H1 (cell line): ENCODE measurements around the gene GRIA3. TPM values are rescaled to one million over a fixed set of nuclear protein-coding genes. Genes with fewer than 3 reads are reported as not detected.

Experiments
- CTCF ChIA-PET: fragments of 300-600 bp; sonication (Branson Sonifier 250); formaldehyde crosslinking; loops from one replicate; lab custom pipeline; 2021; ENCODE audit not compliant: partially characterized antibody; lab: Charles Lee
- POLR2A ChIA-PET: fragments of 300-600 bp; sonication (Branson Sonifier 250); formaldehyde crosslinking; loops from one replicate; lab custom pipeline; 2021; ENCODE audit warnings: inconsistent platforms; ENCODE audit not compliant: partially characterized antibody; lab: Charles Lee
- DNase-seq, 2 experiments: peaks; one replicate each; pipeline versions ENCODE4 v3.0.0 to v3.0.0-alpha.2; 2010 to 2022; ENCODE audit warnings: low spot score in 2 of 2, low read depth in 1 of 2, mixed read lengths in 1 of 2
- FAIRE-seq: peaks from 2 replicates; lab custom pipeline; 2011; peaks lifted over from hg19 to GRCh38; lab: Jason Lieb, UNC
- H2AFZ ChIP-seq: 2 replicates; pipeline ENCODE4 v1.8.1; 2012; ENCODE audit warnings: low read length, inconsistent platforms
- H2AK5ac ChIP-seq: 2 replicates; pipeline ENCODE4 v1.6.1; 2013; ENCODE audit warnings: low read depth, low read length
- H2BK120ac ChIP-seq: replicated peaks from 2 replicates; pipeline ENCODE3; 2013; ENCODE audit warnings: low read depth, low read length, inconsistent platforms
- H2BK12ac ChIP-seq: 2 replicates; pipeline ENCODE4 v1.6.1; 2013; ENCODE audit warnings: low read depth, low read length
- H2BK15ac ChIP-seq: 2 replicates; pipeline ENCODE4 v1.6.1; 2013; ENCODE audit warnings: low read length
- H2BK20ac ChIP-seq: 2 replicates; pipeline ENCODE4 v1.6.1; 2013; ENCODE audit warnings: low read length
- H2BK5ac ChIP-seq: 2 replicates; pipeline ENCODE4 v1.6.1; 2013; ENCODE audit warnings: low read depth, low read length
- H3K14ac ChIP-seq: 2 replicates; pipeline ENCODE4 v1.6.1; 2013; ENCODE audit warnings: inconsistent platforms; ENCODE audit not compliant: insufficient read length
- H3K18ac ChIP-seq: 2 replicates; pipeline ENCODE4 v1.6.1; 2013; ENCODE audit warnings: low read length; ENCODE audit errors: extremely low read depth
- H3K23ac ChIP-seq: 2 replicates; pipeline ENCODE4 v1.6.1; 2013; ENCODE audit warnings: inconsistent platforms; ENCODE audit not compliant: insufficient read length
- H3K23me2 ChIP-seq: 2 replicates; pipeline ENCODE4 v1.6.1; 2013; ENCODE audit warnings: low read depth, low read length
- H3K27ac ChIP-seq: 2 replicates; pipeline ENCODE4 v1.6.1; 2011; ENCODE audit warnings: low read depth, low read length, inconsistent platforms
- H3K27me3 ChIP-seq, 4 experiments: replicated peaks in 1 of 4; 1 replicate in 1 of 4; 2 replicates in 3 of 4; pipeline versions ENCODE4 v1.6.1 to v1.8.1; 2011 to 2013; ENCODE audit warnings: low read length in 3 of 4, mild to moderate bottlenecking in 3 of 4, inconsistent platforms in 2 of 4, mixed read lengths in 2 of 4, moderate library complexity in 1 of 4; ENCODE audit not compliant: control insufficient read depth in 3 of 4, insufficient read depth in 3 of 4; ENCODE audit errors: extremely low read depth in 1 of 4
- H3K36me3 ChIP-seq, 4 experiments: 2 replicates each; pipeline versions ENCODE4 v1.6.1 to v1.8.1; 2011 to 2013; ENCODE audit warnings: mild to moderate bottlenecking in 4 of 4, low read length in 3 of 4, moderate library complexity in 2 of 4, control low read depth in 1 of 4, inconsistent platforms in 1 of 4; ENCODE audit not compliant: insufficient read depth in 4 of 4, control insufficient read depth in 2 of 4
- H3K4ac ChIP-seq: replicated peaks from 2 replicates; pipeline ENCODE3; 2013; ENCODE audit warnings: low read length, low read depth, mixed read lengths, inconsistent platforms; ENCODE audit not compliant: insufficient read length
- H3K4me1 ChIP-seq, 4 experiments: replicated peaks in 1 of 4; 1 replicate in 1 of 4; 2 replicates in 3 of 4; pipeline versions ENCODE4 v1.6.1 to v1.8.1; 2011 to 2013; ENCODE audit warnings: low read length in 3 of 4, inconsistent platforms in 2 of 4, mixed read lengths in 1 of 4; ENCODE audit not compliant: insufficient read depth in 4 of 4, control insufficient read depth in 3 of 4
- H3K4me2 ChIP-seq, 2 experiments: 2 replicates each; pipeline versions ENCODE4 v1.6.1 to v1.8.1; 2011 to 2013; ENCODE audit warnings: low read depth in 2 of 2, low read length in 2 of 2, control low read depth in 1 of 2, inconsistent platforms in 1 of 2, mild to moderate bottlenecking in 1 of 2; ENCODE audit not compliant: insufficient read depth in 1 of 2
- H3K4me3 ChIP-seq, 4 experiments: fragments of 200-600, 300-600 bp in 1 of 4; sonication (generic), shearing (Covaris generic), sonication (Bioruptor Twin) in 1 of 4; 2 replicates each; pipeline versions ENCODE4 v1.5.1 to v1.8.1; 2011 to 2016; ENCODE audit warnings: low read length in 4 of 4, low read depth in 3 of 4, control low read depth in 2 of 4, inconsistent platforms in 2 of 4, mild to moderate bottlenecking in 2 of 4, mixed read lengths in 1 of 4, moderate library complexity in 1 of 4; ENCODE audit not compliant: insufficient read depth in 2 of 4; ENCODE audit errors: extremely low read depth in 1 of 4
- H3K56ac ChIP-seq: replicated peaks from 2 replicates; pipeline ENCODE3; 2013; ENCODE audit warnings: low read depth, mild to moderate bottlenecking, mixed read lengths, low read length, inconsistent platforms; ENCODE audit not compliant: insufficient read length
- H3K79me1 ChIP-seq: 2 replicates; pipeline ENCODE4 v1.6.1; 2013; ENCODE audit warnings: low read depth, low read length, control low read depth
- H3K79me2 ChIP-seq, 2 experiments: 2 replicates each; pipeline versions ENCODE4 v1.6.1 to v1.8.1; 2012 to 2013; ENCODE audit warnings: low read length in 2 of 2, mild to moderate bottlenecking in 2 of 2, inconsistent platforms in 1 of 2; ENCODE audit not compliant: insufficient read depth in 2 of 2, control insufficient read depth in 1 of 2
- H3K9ac ChIP-seq, 4 experiments: replicated peaks in 1 of 4; 1 replicate in 1 of 4; 2 replicates in 3 of 4; pipeline versions ENCODE4 v1.6.1 to v1.8.1; 2011 to 2013; ENCODE audit warnings: low read depth in 3 of 4, low read length in 3 of 4, control low read depth in 2 of 4, mild to moderate bottlenecking in 2 of 4, moderate library complexity in 2 of 4, inconsistent platforms in 1 of 4; ENCODE audit errors: extremely low read depth in 1 of 4
- H3K9me3 ChIP-seq, 2 experiments: 2 replicates each; pipeline versions ENCODE4 v1.6.1 to v1.8.1; 2012 to 2013; ENCODE audit warnings: mild to moderate bottlenecking in 2 of 2, moderate library complexity in 2 of 2, control low read depth in 1 of 2, inconsistent platforms in 1 of 2, low read depth in 1 of 2, low read length in 1 of 2, mixed read lengths in 1 of 2; ENCODE audit not compliant: insufficient read depth in 2 of 2
- H4K20me1 ChIP-seq, 2 experiments: replicated peaks in 1 of 2; 2 replicates each; pipeline versions ENCODE3 to v1.8.1; 2011 to 2013; ENCODE audit warnings: inconsistent platforms in 2 of 2, low read length in 2 of 2, mild to moderate bottlenecking in 1 of 2; ENCODE audit not compliant: insufficient read depth in 2 of 2, control insufficient read depth in 1 of 2
- H4K5ac ChIP-seq: 2 replicates; pipeline ENCODE4 v1.6.1; 2013; ENCODE audit warnings: low read length, low read depth, mixed read lengths, inconsistent platforms; ENCODE audit not compliant: insufficient read length
- H4K8ac ChIP-seq: 2 replicates; pipeline ENCODE4 v1.8.0; 2013; ENCODE audit warnings: mild to moderate bottlenecking, moderate library complexity, low read length, inconsistent platforms; ENCODE audit not compliant: insufficient read depth; ENCODE audit errors: extremely low read depth
- H4K91ac ChIP-seq: replicated peaks from 2 replicates; pipeline ENCODE3; 2013; ENCODE audit warnings: low read length, mixed read lengths, inconsistent platforms; ENCODE audit not compliant: insufficient read length
- CEBPB ChIP-seq: IDR thresholded peaks from 2 replicates; pipeline ENCODE4 v1.6.1; 2012; ENCODE audit warnings: low read depth, low read length
- RAD21 ChIP-seq, 2 experiments: IDR thresholded peaks in 1 of 2; conservative IDR thresholded peaks in 1 of 2; 2 replicates each; pipeline ENCODE4 v1.6.1; 2011; ENCODE audit warnings: low read depth in 2 of 2, low read length in 2 of 2, improper control_type of control experiment in 1 of 2, inconsistent platforms in 1 of 2, mild to moderate bottlenecking in 1 of 2, moderate library complexity in 1 of 2
- YY1 ChIP-seq: IDR thresholded peaks from 2 replicates; pipeline ENCODE4 v1.6.1; 2011; ENCODE audit warnings: low read depth, mild to moderate bottlenecking, low read length
- WGBS, 2 experiments: shearing (Covaris generic) in 1 of 2; methylation state at CpG; one replicate each; pipeline versions ENCODE4 v1.1.6 to v1.1.7; 2013 to 2015; ENCODE audit warnings: low lambda C conversion rate in 2 of 2, mixed read lengths in 2 of 2, inconsistent platforms in 1 of 2, low coverage in 1 of 2, missing lambda C conversion rate in 1 of 2; ENCODE audit not compliant: insufficient replicate concordance in 2 of 2, insufficient coverage in 1 of 2, insufficient read length in 1 of 2; ENCODE audit errors: extremely low coverage in 1 of 2, missing lambda C conversion rate in 1 of 2; 5-methylcytosine and 5-hydroxymethylcytosine counted together
- polyA plus RNA-seq, 7 experiments: library from polyadenylated mRNA; depleted of rRNA in 3 of 7; stranded (reverse) in 5 of 7; unstranded in 2 of 7; fragments of >200 nt in 5 of 7; fragments of 200-250 nt in 2 of 7; gene quantifications; 1 replicate in 5 of 7; 2 replicates in 1 of 7; 4 replicates in 1 of 7; pipeline versions ENCODE4 v1.2.1 to v1.2.3, GENCODE V29; 2011 to 2013; ENCODE audit warnings: missing spikeins in 2 of 7, mixed read lengths in 2 of 7
- total RNA-seq: library from RNA; stranded (reverse); fragmentation: NEBNext Ultra II Directional; extraction: Animal tissue kit (Norgen Biotek cat#: 25700); gene quantifications from 2 replicates; pipeline ENCODE4 v1.2.1, GENCODE V29; 2021
- TF ChIP-seq, protein P1 (sequence below): IDR thresholded peaks from 2 replicates; pipeline ENCODE4 v1.6.1; 2011; ENCODE audit warnings: low read length, improper control_type of control experiment

The GRIA3 gene
- total and polyA plus RNA-seq, 2 of the 8 experiments (the other 6 are each of a cell fraction or from before 2014, with no cell fraction given), result 2.6 to 3.0 TPM

DNA sequence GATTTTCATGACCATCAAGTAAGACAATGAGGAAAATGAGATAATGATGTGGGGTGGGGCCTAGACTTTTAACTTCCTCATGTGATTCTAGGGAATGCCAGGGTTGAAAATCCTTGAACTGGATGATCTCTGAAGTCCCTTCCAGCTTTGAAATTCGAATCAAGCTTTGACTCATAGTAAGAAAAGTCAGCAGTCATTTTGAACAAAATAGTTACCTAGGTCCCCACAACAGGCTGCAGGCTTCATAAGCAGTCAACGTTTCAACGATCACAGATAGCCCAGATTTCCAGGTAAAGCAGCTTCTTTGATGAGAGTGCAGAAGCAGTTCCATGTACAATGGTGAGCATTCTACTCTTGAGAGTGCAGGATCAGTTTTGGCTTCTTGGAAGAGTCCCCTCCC lies 93.7 kb downstream of the GRIA3 start:
- no peak overlapping the region for H3K4me2 ChIP-seq
- no peak overlapping the region for H4K8ac ChIP-seq
- no peak overlapping the region for H3K27ac ChIP-seq
- H3K9me3 ChIP-seq, result no peaks in the 10 kb centered on the region
- no peaks in the 10 kb centered on the region for H3K27me3 ChIP-seq
- H2BK20ac ChIP-seq, result no peak overlapping the region
- H3K36me3 ChIP-seq, result no peaks in the 10 kb centered on the region
- no peak overlapping the region for H3K18ac ChIP-seq
- H3K56ac ChIP-seq, result no peak overlapping the region
- H3K9ac ChIP-seq, result no peak overlapping the region
- POLR2A ChIA-PET, result no interaction called here
- H3K79me1 ChIP-seq, result no peaks in the 10 kb centered on the region
- H2AK5ac ChIP-seq, result no peak overlapping the region
- H3K79me2 ChIP-seq, result no peaks in the 10 kb centered on the region
- no peaks in the 10 kb centered on the region for H3K23me2 ChIP-seq
- no peak overlapping the region for H2AFZ ChIP-seq
- H2BK12ac ChIP-seq, result no peak overlapping the region
- H3K4me1 ChIP-seq, result no peaks in the 10 kb centered on the region; a peak in 1 of 7 replicates
- no peak for TF ChIP-seq CEBPB
- TF ChIP-seq, protein P1, sequence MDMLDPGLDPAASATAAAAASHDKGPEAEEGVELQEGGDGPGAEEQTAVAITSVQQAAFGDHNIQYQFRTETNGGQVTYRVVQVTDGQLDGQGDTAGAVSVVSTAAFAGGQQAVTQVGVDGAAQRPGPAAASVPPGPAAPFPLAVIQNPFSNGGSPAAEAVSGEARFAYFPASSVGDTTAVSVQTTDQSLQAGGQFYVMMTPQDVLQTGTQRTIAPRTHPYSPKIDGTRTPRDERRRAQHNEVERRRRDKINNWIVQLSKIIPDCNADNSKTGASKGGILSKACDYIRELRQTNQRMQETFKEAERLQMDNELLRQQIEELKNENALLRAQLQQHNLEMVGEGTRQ, result no peak
- peak in 1 of 2 experiments; percentile 30; a peak in 1 of 4 replicates for TF ChIP-seq RAD21 (IDR thresholded peaks at IDR 0.05 in 1 of 2, conservative IDR thresholded peaks at IDR 0.05 in 1 of 2; ENCODE audit: low read depth in 2 of 2, low read length in 2 of 2)
- TF ChIP-seq YY1, result no peak
- TF ChIP-seq, all 59 proteins: peak for 1
- no peak overlapping the region for H2BK15ac ChIP-seq
- DNase-seq, result no peak
- H4K5ac ChIP-seq, result no peak overlapping the region
- FAIRE-seq, result peak; percentile 32
- H3K23ac ChIP-seq, result no peak overlapping the region
- no peak overlapping the region for H2BK120ac ChIP-seq
- WGBS, 2 experiments, result 90% methylated on average over 3 of the region's 3 CpGs; no CpG with 5 or more reads in 1 of the 2 experiments
- no peak overlapping the region for H3K14ac ChIP-seq
- no peak overlapping the region for H2BK5ac ChIP-seq
- H3K4me3 ChIP-seq, result no peak overlapping the region
- H4K91ac ChIP-seq, result no peak overlapping the region
- H4K20me1 ChIP-seq, result no peaks in the 10 kb centered on the region
- CTCF ChIA-PET, result interaction anchor here (0.6 to 1.7 kb wide), 7 partner anchors 8 to 146 kb away, joined by 3 to 5 read pairs (median 3); no protein-coding TSS in a partner anchor
- no peak overlapping the region for H3K4ac ChIP-seq
